Uterus (tissue), 4 donors: ENCODE data around the gene GLCE. TPM values are rescaled to one million over a fixed set of nuclear protein-coding genes. Genes with fewer than 3 reads are reported as not detected.

Source experiments
- DNase-seq, 2 donors: peaks; one replicate each; pipeline ENCODE4 v3.0.0-alpha.2; 2019 to 2020
- H3K27ac ChIP-seq, 2 donors: fragments of 200-600 bp; sonication (generic); 1 replicate in 1 of 2; 2 replicates in 1 of 2; pipeline ENCODE4 v1.5.1; 2016 to 2018
- H3K27me3 ChIP-seq, 2 donors: fragments of 200-600 bp; sonication (generic); one replicate each; pipeline ENCODE4 v1.5.1; 2018 to 2019; ENCODE audit warnings: control low read depth in 1 of 2
- H3K36me3 ChIP-seq, 2 donors: fragments of 200-600 bp; sonication (generic); one replicate each; pipeline ENCODE4 v1.5.1; 2019; ENCODE audit warnings: control low read depth in 1 of 2
- H3K4me1 ChIP-seq, 2 donors: fragments of 200-600 bp; sonication (generic); one replicate each; pipeline ENCODE4 v1.5.1; 2018 to 2019; ENCODE audit warnings: control low read depth in 1 of 2
- H3K4me3 ChIP-seq, 2 donors: fragments of 200-600 bp; sonication (generic); 1 replicate in 1 of 2; 2 replicates in 1 of 2; pipeline ENCODE4 v1.5.1; 2018 to 2019; ENCODE audit warnings: mild to moderate bottlenecking in 1 of 2
- H3K9me3 ChIP-seq, 2 donors: fragments of 200-600 bp; sonication (generic); one replicate each; pipeline ENCODE4 v1.5.1; 2019; ENCODE audit warnings: control low read depth in 1 of 2
- POLR2A ChIP-seq, 2 donors: fragments of 450-650 bp; IDR thresholded peaks; one replicate each; pipeline ENCODE4 v1.6.1; 2016; ENCODE audit warnings: antibody characterized with exemption in 2 of 2, mild to moderate bottlenecking in 1 of 2, moderate library complexity in 1 of 2
- intact Hi-C: fragments of 100-400 bp; cut with DNase I; formaldehyde crosslinking; loops from one replicate; pipeline ENCODE4 v1.15.1; 2023; ENCODE audit warnings: low total_unique reads
- total RNA-seq, 4 donors: library from RNA; depleted of rRNA in 3 of 4; stranded (reverse); fragments of >200 nt in 3 of 4; gene quantifications; one replicate each; pipeline versions ENCODE4 v1.1.0 to v1.2.4, GENCODE V29; 2014 to 2023
- TF ChIP-seq, protein P1 (sequence below), 4 experiments: fragments of 200-600 bp in 2 of 4; fragments of 450-650 bp in 2 of 4; sonication (generic) in 2 of 4; IDR thresholded peaks; one replicate each; pipeline ENCODE4 v1.5.1; 2016 to 2019; ENCODE audit warnings: antibody characterized with exemption in 4 of 4, mild to moderate bottlenecking in 2 of 4, moderate library complexity in 1 of 4
- donor health status: DM: yes; HTN: yes; CAD: no.

Gene GLCE
- total RNA-seq, 4 donors from 2014 or later: 3.1 to 46.0 (median 14.7) TPM

DNA sequence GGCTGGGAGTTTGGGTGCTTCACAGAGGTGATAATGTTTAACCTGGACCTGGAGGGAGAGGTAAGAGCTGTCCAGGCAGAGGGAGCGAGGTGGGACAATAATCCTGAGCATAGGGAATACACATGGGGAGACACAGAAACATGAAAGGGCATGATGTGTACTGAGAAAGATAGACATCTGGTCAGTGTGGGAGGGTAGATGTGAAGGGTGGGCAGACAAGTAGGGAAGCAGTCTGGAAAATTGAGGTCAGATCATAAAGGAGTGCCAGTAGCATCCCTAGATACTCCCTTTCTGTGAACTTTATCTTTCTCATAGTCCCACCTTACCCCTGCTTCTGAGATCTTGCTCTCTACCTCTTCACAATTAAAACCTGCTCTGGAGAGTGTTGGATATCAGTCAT is 12.0 kb upstream of the GLCE start:
- Histone ChIP-seq H3K36me3 (no peaks in the 10 kb centered on the region), H3K9me3 (no peaks in the 10 kb centered on the region), H3K4me1 (no peaks in the 10 kb centered on the region), H3K27me3 (no peaks in the 10 kb centered on the region), H3K27ac (no peak overlapping the region), H3K4me3 (no peak overlapping the region)
- no peak for DNase-seq
- intact Hi-C loops: no loop called here
- no peak for TF ChIP-seq POLR2A (IDR thresholded peaks at IDR 0.05)
- TF ChIP-seq, protein P1, sequence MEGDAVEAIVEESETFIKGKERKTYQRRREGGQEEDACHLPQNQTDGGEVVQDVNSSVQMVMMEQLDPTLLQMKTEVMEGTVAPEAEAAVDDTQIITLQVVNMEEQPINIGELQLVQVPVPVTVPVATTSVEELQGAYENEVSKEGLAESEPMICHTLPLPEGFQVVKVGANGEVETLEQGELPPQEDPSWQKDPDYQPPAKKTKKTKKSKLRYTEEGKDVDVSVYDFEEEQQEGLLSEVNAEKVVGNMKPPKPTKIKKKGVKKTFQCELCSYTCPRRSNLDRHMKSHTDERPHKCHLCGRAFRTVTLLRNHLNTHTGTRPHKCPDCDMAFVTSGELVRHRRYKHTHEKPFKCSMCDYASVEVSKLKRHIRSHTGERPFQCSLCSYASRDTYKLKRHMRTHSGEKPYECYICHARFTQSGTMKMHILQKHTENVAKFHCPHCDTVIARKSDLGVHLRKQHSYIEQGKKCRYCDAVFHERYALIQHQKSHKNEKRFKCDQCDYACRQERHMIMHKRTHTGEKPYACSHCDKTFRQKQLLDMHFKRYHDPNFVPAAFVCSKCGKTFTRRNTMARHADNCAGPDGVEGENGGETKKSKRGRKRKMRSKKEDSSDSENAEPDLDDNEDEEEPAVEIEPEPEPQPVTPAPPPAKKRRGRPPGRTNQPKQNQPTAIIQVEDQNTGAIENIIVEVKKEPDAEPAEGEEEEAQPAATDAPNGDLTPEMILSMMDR (IDR thresholded peaks at IDR 0.05): no peak

DNA sequence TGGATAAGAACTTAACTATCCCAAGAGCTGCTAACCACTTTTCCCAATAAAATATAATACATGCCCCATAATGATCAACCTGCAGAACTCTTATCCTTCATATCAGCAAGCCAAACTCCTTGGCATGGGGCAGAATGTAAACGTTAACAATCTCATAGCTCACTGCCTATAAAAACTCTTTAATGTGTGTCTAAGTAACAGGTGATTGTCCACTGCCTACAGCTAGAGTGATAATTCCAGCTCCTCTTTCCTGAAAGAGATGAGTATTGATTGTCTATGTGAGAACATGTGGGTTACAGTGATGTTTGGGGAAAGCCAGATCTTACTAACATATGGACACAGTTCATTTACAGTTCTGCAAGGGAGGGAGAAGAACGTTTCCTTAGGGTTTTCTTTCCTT is 11.3 kb upstream of the GLCE start:
- DNase-seq: no peak
- Histone ChIP-seq H3K27me3 (no peaks in the 10 kb centered on the region), H3K27ac (no peak overlapping the region), H3K9me3 (no peaks in the 10 kb centered on the region), H3K4me1 (no peaks in the 10 kb centered on the region), H3K36me3 (no peaks in the 10 kb centered on the region), H3K4me3 (no peak overlapping the region)
- TF ChIP-seq, protein P1 (IDR thresholded peaks at IDR 0.05): no peak
- TF ChIP-seq POLR2A (IDR thresholded peaks at IDR 0.05): no peak
- intact Hi-C loops: no loop called here

DNA sequence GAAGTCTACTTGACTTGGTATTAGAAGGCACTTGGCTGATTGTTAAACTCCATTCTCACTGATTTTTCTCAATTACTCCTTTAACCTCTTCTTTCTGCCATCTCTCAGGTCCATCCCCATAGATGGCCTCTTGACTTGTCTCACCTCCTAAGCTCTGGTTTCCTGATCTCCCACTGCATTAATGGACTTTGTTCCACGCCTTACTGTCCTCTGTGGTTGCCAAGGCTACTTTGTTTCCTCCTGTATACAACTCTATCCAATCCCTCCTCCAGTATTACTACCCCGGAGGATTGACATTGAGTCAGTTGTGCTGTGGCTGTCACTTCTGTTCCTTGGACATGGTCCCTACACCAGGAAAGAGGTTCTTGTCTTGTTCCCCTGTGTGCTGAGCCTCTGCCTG is 10.6 kb upstream of the GLCE start:
- TF ChIP-seq, protein P1 (IDR thresholded peaks at IDR 0.05): no peak
- no peak for TF ChIP-seq POLR2A (IDR thresholded peaks at IDR 0.05)
- no peaks in the 10 kb centered on the region for H3K27me3 ChIP-seq
- H3K4me1 ChIP-seq: no peaks in the 10 kb centered on the region
- DNase-seq: no peak
- H3K36me3 ChIP-seq: no peaks in the 10 kb centered on the region
- intact Hi-C loops: no loop called here
- H3K9me3 ChIP-seq: no peaks in the 10 kb centered on the region
- no peak overlapping the region for H3K4me3 ChIP-seq
- no peak overlapping the region for H3K27ac ChIP-seq

DNA sequence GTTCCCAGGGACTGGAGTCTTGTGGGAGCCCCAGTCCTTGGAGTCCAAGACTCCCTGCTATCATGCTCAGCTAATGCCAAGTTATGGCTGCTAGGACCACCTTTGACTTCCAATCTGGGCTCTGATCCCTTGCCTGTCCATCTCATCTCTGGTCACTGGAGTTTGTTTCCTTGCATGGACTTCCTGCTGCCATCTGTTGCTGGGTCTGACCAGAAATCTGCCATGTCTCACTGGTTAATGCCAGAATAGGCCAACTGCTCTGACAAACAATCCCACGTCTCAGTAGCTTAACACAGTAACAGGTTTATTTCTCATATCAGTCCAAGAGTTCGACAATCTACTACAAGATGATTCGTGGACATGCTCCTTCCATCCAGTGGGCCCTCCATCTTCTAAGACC is 10.1 kb upstream of the GLCE start:
- H3K27me3 ChIP-seq: no peaks in the 10 kb centered on the region
- intact Hi-C loops: no loop called here
- no peaks in the 10 kb centered on the region for H3K4me1 ChIP-seq
- DNase-seq: no peak
- H3K36me3 ChIP-seq: no peaks in the 10 kb centered on the region
- no peaks in the 10 kb centered on the region for H3K9me3 ChIP-seq
- H3K4me3 ChIP-seq: no peak overlapping the region
- H3K27ac ChIP-seq: no peak overlapping the region
- TF ChIP-seq, protein P1 (IDR thresholded peaks at IDR 0.05): no peak
- TF ChIP-seq POLR2A (IDR thresholded peaks at IDR 0.05): no peak

GRCh38 chr15:69150841-69151240 is 9.6 kb upstream of the GLCE start:
- Histone ChIP-seq H3K4me1 (no peaks in the 10 kb centered on the region), H3K36me3 (no peaks in the 10 kb centered on the region), H3K27me3 (no peaks in the 10 kb centered on the region), H3K27ac (no peak overlapping the region), H3K9me3 (no peaks in the 10 kb centered on the region), H3K4me3 (no peak overlapping the region)
- intact Hi-C loops: no loop called here
- DNase-seq: no peak
- TF ChIP-seq, protein P1 (IDR thresholded peaks at IDR 0.05): no peak
- TF ChIP-seq POLR2A (IDR thresholded peaks at IDR 0.05): no peak
